ENCODE results near the gene FAM240A.

FAM240A gene

DNA sequence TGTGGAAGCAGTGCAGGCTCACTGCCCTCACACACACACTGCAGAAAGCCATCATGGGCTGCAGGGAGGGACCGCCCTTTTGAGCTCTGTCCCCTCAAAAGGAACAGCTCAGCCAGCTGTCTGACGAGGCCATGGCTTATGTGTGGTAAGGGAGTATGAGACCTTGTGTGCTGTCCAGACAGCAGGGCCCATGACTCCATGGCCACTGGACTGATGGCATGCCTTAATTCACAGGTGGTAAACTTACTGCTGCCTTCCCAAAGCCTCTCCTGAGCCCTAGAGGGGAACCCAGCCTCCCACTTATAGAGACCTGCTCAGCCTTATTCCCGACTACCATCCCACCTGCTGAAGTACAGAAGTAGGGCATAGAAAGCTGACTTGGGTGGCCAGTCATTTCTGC is 5.6 kb downstream of the FAM240A start:
- Mint-ChIP-seq H3K27me3 (ENCODE audit: low read depth) (peaks cover 41% of the 10 kb centered on the region), H3K4me1 (peaks cover 12% of the 10 kb centered on the region), H3K9me3 (no peaks in the 10 kb centered on the region), H3K4me3 (no peak overlapping the region), H3K27ac (no peak overlapping the region), H3K36me3 (ENCODE audit: low read depth) (no peaks in the 10 kb centered on the region)
- no peak for TF ChIP-seq CTCF (IDR thresholded peaks at IDR 0.05; ENCODE audit: unreplicated experiment in 3 of 3)

DNA sequence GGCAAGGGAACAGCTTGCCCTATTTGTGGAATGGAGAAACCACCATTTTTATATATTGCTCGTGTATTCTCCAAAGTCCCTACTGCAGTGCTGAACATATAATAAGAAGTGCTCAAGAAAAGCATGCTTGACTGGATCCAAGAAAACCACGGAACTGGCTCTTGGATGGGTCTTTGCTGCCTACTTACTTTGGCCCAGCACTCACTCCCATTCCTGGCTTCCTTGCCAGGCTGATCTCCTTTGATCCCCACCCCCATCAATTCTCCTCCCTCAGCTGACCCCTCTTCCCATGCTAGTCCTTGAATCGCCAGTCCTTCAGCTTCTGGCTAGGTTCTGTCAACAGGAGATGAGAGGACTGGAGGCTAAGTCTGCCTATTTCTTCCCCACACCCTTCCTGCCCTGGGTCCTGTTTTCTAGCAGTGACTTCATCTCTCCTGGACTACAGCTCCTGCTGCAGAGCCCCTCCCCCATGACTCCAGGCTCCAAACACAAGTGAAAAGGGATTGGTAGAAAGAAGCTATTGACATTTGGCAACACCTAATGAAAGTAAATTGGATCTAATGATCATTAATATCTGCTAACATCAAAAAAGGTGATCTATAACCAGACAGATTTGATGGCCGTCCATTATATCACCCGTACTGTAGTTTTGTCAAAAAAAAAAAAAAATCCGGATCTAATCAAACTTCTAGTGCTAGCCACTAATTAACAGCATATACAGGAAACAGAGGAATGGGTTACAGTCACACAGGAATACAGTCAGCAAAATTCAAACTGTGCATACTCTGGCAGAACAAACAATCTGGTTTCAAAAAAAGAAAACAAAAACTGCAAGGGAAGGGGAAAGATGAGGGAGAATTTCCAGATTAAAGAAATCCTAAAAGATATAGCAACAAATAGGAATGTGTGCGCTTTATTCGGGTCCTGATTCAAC is 7.8 kb downstream of the FAM240A start:
- Mint-ChIP-seq H3K9me3 (no peaks in the 10 kb centered on the region), H3K36me3 (ENCODE audit: low read depth) (no peaks in the 10 kb centered on the region), H3K27ac (peak overlapping the region in 2 of 3 experiments; percentile 7 to 38), H3K4me1 (peaks cover 12% of the 10 kb centered on the region), H3K4me3 (no peak overlapping the region), H3K27me3 (ENCODE audit: low read depth) (peaks cover 33% of the 10 kb centered on the region)
- TF ChIP-seq CTCF (IDR thresholded peaks at IDR 0.05; ENCODE audit: unreplicated experiment in 3 of 3): no peak

GRCh38 chr3:46624533-46624932 is 12.2 kb downstream of the FAM240A start:
- H3K27ac Mint-ChIP-seq: peak overlapping the region in 1 of 3 experiments; percentile 73
- no peaks in the 10 kb centered on the region for H3K36me3 Mint-ChIP-seq (ENCODE audit: low read depth)
- peaks cover 50% of the 10 kb centered on the region for H3K4me1 Mint-ChIP-seq
- TF ChIP-seq CTCF (IDR thresholded peaks at IDR 0.05; ENCODE audit: unreplicated experiment in 3 of 3): no peak
- no peaks in the 10 kb centered on the region for H3K9me3 Mint-ChIP-seq
- no peak overlapping the region for H3K4me3 Mint-ChIP-seq
- peaks cover 17% of the 10 kb centered on the region for H3K27me3 Mint-ChIP-seq (ENCODE audit: low read depth)

DNA sequence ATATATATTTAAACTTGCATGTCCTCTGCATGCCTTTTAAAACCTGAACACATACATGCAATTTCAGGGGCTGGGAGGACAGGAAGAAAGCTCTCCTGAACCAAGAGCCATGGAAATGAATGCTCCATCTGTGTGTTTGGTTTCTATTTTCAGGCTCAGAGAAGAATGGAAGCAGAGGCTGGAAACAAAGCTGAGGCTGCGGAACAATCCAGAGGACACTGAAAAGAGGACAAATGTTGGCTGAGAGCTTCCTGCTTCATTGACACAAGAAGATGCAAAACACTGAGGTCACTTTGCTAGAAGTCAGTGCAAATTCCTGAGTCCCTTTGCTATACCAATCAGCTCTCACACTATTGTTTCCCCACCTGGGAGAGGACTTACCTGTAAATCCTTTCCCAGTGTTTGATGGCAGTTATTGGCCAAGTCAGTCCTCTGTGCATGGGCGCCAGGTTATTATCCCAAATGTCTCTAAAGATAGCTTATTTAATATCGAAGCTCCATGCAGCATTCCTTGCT is 12.7 kb downstream of the FAM240A start:
- Mint-ChIP-seq H3K4me3 (no peak overlapping the region), H3K4me1 (peaks cover 55% of the 10 kb centered on the region), H3K9me3 (no peaks in the 10 kb centered on the region), H3K27ac (peak overlapping the region in 1 of 3 experiments; percentile 73), H3K27me3 (ENCODE audit: low read depth) (peaks cover 18% of the 10 kb centered on the region), H3K36me3 (ENCODE audit: low read depth) (no peaks in the 10 kb centered on the region)
- no peak for TF ChIP-seq CTCF (IDR thresholded peaks at IDR 0.05; ENCODE audit: unreplicated experiment in 3 of 3)

GRCh38 chr3:46626039-46626438 is 13.7 kb downstream of the FAM240A start:
- H3K4me3 Mint-ChIP-seq: no peak overlapping the region
- H3K27ac Mint-ChIP-seq: peak overlapping the region; percentile 93 to 97 (median 95)
- H3K27me3 Mint-ChIP-seq (ENCODE audit: low read depth): peaks cover 17% of the 10 kb centered on the region
- H3K36me3 Mint-ChIP-seq (ENCODE audit: low read depth): no peaks in the 10 kb centered on the region
- peaks cover 50% of the 10 kb centered on the region for H3K4me1 Mint-ChIP-seq
- no peaks in the 10 kb centered on the region for H3K9me3 Mint-ChIP-seq
- TF ChIP-seq CTCF (IDR thresholded peaks at IDR 0.05; ENCODE audit: unreplicated experiment in 3 of 3): no peak

Measured in nephron (organoid).